ENCODE results near the gene FCSK.

The FCSK gene

DNA sequence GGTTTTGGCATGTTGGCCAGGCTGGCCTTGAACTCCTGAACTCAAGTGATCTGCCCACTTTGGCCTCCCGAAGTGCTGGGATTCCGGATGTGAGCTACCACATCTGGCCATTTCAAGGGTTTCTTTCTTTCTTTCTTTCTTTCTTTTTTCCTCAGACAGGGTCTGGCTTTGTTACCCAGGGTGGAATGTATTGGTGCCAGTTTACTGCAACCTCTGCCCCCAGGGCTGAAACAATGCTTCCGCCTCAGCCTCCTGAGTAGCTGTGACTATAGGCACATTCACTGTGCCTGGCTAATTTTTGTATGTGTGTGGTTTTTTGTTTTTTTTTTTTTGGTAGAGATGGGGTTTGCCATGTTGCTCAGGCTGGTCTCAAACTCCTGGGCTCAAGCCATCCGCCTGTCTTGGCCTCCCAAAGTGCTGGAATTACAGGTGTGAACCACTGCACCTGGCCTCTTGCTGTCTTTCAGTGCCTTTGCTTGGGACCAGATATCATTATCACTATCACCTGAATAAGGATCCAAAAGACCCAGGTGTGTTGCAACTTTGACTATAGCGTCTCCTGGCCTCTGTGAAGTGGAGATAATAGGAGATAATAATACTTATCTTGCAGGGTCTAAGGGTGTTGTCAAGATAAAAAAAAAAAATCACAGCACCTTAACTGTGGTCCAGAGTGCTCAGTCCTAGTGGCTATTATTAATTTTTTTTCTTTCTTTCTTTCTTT, 3.2 kb downstream of the FCSK start:
- no peaks in the 10 kb centered on the region for H3K79me2 ChIP-seq (ENCODE audit: control insufficient read depth, low read length)
- H3K4me3 ChIP-seq (ENCODE audit: low read length): no peak overlapping the region
- no peaks in the 10 kb centered on the region for H3K9me2 ChIP-seq (replicated peaks; ENCODE audit: control insufficient read depth, low read length)
- no peaks in the 10 kb centered on the region for H3K27me3 ChIP-seq (ENCODE audit: control insufficient read depth, low read length)
- no peaks in the 10 kb centered on the region for H3K36me3 ChIP-seq (ENCODE audit: control insufficient read depth, low read length)
- no peaks in the 10 kb centered on the region for H3K9me3 ChIP-seq (ENCODE audit: control insufficient read depth, insufficient read depth, low read length)
- TF ChIP-seq, protein P1, sequence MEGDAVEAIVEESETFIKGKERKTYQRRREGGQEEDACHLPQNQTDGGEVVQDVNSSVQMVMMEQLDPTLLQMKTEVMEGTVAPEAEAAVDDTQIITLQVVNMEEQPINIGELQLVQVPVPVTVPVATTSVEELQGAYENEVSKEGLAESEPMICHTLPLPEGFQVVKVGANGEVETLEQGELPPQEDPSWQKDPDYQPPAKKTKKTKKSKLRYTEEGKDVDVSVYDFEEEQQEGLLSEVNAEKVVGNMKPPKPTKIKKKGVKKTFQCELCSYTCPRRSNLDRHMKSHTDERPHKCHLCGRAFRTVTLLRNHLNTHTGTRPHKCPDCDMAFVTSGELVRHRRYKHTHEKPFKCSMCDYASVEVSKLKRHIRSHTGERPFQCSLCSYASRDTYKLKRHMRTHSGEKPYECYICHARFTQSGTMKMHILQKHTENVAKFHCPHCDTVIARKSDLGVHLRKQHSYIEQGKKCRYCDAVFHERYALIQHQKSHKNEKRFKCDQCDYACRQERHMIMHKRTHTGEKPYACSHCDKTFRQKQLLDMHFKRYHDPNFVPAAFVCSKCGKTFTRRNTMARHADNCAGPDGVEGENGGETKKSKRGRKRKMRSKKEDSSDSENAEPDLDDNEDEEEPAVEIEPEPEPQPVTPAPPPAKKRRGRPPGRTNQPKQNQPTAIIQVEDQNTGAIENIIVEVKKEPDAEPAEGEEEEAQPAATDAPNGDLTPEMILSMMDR (IDR thresholded peaks at IDR 0.05; ENCODE audit: low read depth, low read length, poor library complexity, severe bottlenecking): no peak
- no peak for TF ChIP-seq EZH2phosphoT487 (IDR thresholded peaks at IDR 0.05; ENCODE audit: borderline replicate concordance, low read length)
- H3F3A ChIP-seq (ENCODE audit: control insufficient read depth, insufficient read depth): peaks cover 3% of the 10 kb centered on the region; the same call in 1 of the 2 replicates
- H4K20me1 ChIP-seq (ENCODE audit: control insufficient read depth, insufficient read depth, low read depth, low read length): no peaks in the 10 kb centered on the region
- H3K27ac ChIP-seq (ENCODE audit: low read depth, low read length): no peak overlapping the region
- no peak overlapping the region for H3K4me2 ChIP-seq (ENCODE audit: low read length)
- H3K4me1 ChIP-seq (ENCODE audit: control insufficient read depth, low read length): peaks cover 19% of the 10 kb centered on the region

DNA sequence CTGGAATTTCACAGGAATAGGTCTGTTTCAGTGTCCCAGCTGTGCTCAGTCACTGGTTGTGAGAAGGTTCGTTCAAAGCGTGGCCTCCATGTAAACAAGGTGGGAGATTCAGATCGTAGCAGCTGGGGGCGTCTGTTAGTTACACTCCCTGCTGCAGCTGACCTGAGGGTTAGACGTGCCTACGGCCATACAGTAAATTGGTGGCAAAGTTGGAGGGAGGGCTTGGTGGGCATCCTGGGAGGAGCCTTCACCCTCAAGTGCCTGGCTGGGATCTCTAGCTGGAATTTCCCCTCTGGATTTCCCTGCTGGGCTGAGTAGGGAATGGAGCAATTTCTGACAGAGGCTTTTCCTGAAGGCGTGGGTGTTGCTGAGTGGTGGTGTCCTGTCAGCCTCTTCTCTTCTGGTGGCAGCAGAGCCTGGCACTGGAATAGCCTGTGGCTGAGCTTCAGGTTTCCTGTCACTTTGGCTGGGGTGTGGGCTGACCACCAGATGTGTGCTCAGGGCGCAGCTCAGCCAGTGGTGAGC, 6.4 kb downstream of the FCSK start:
- Histone ChIP-seq H3F3A (ENCODE audit: control insufficient read depth, insufficient read depth) (no peaks in the 10 kb centered on the region; the same call in 1 of the 2 replicates), H3K4me3 (ENCODE audit: low read length) (no peak overlapping the region), H3K27me3 (ENCODE audit: control insufficient read depth, low read length) (no peaks in the 10 kb centered on the region), H4K20me1 (ENCODE audit: control insufficient read depth, insufficient read depth, low read depth, low read length) (no peaks in the 10 kb centered on the region), H3K27ac (ENCODE audit: low read depth, low read length) (no peak overlapping the region), H3K9me2 (replicated peaks; ENCODE audit: control insufficient read depth, low read length) (no peaks in the 10 kb centered on the region), H3K4me2 (ENCODE audit: low read length) (no peak overlapping the region), H3K9me3 (ENCODE audit: control insufficient read depth, insufficient read depth, low read length) (no peaks in the 10 kb centered on the region), H3K4me1 (ENCODE audit: control insufficient read depth, low read length) (peaks cover 20% of the 10 kb centered on the region), H3K36me3 (ENCODE audit: control insufficient read depth, low read length) (no peaks in the 10 kb centered on the region), H3K79me2 (ENCODE audit: control insufficient read depth, low read length) (no peaks in the 10 kb centered on the region)
- TF ChIP-seq, protein P1 (IDR thresholded peaks at IDR 0.05; ENCODE audit: low read depth, low read length, poor library complexity, severe bottlenecking): no peak
- TF ChIP-seq EZH2phosphoT487 (IDR thresholded peaks at IDR 0.05; ENCODE audit: borderline replicate concordance, low read length): no peak

DNA sequence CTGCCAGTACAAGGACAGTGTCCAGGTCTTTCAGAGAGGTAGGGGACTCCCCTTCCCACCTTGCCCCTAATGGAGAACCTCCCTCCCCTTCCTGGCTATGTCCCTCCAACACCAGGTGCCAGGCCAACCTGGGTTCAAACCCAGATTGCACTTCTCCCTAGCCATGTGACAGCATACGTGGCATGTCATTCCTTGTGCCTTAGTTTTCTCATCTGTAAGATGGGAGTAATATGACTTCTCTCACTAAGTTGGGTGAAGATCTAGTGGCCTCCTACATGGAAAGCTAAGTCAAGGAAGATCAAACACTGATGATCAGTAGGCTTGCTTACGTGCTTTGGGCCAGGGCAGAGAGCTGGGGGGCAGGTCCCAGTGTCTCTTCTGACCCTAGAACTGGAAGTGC, 8.8 kb downstream of the FCSK start:
- H3K27me3 ChIP-seq (ENCODE audit: control insufficient read depth, low read length): no peaks in the 10 kb centered on the region
- no peaks in the 10 kb centered on the region for H4K20me1 ChIP-seq (ENCODE audit: control insufficient read depth, insufficient read depth, low read depth, low read length)
- TF ChIP-seq, protein P1 (IDR thresholded peaks at IDR 0.05; ENCODE audit: low read depth, low read length, poor library complexity, severe bottlenecking): no peak
- TF ChIP-seq EZH2phosphoT487 (IDR thresholded peaks at IDR 0.05; ENCODE audit: borderline replicate concordance, low read length): no peak
- H3K36me3 ChIP-seq (ENCODE audit: control insufficient read depth, low read length): no peaks in the 10 kb centered on the region
- no peak overlapping the region for H3K4me2 ChIP-seq (ENCODE audit: low read length)
- H3K9me2 ChIP-seq (replicated peaks; ENCODE audit: control insufficient read depth, low read length): no peaks in the 10 kb centered on the region
- H3K79me2 ChIP-seq (ENCODE audit: control insufficient read depth, low read length): no peaks in the 10 kb centered on the region
- H3K27ac ChIP-seq (ENCODE audit: low read depth, low read length): no peak overlapping the region
- no peaks in the 10 kb centered on the region for H3F3A ChIP-seq (ENCODE audit: control insufficient read depth, insufficient read depth)
- H3K4me1 ChIP-seq (ENCODE audit: control insufficient read depth, low read length): peaks cover 15% of the 10 kb centered on the region
- H3K4me3 ChIP-seq (ENCODE audit: low read length): no peak overlapping the region
- H3K9me3 ChIP-seq (ENCODE audit: control insufficient read depth, insufficient read depth, low read length): no peaks in the 10 kb centered on the region
